Panc1 (cell line): ENCODE results near the gene ZBTB22.

ENCODE experiments used
- CTCF ChIP-seq: fragments of 450-650 bp; IDR thresholded peaks from 2 replicates; pipeline ENCODE4 v1.5.1; 2017; ENCODE audit warnings: mild to moderate bottlenecking
- POLR2AphosphoS5 ChIP-seq: IDR thresholded peaks from 2 replicates; pipeline ENCODE4 v1.6.1; 2012; ENCODE audit warnings: mild to moderate bottlenecking, low read depth, low read length, moderate library complexity
- SIN3A ChIP-seq: IDR thresholded peaks from 2 replicates; pipeline ENCODE4 v1.6.1; 2012; ENCODE audit warnings: low read depth, mild to moderate bottlenecking, low read length, moderate library complexity, borderline replicate concordance; ENCODE audit not compliant: insufficient read depth
- TCF7L2 ChIP-seq: IDR thresholded peaks from 2 replicates; pipeline ENCODE4 v1.6.1; 2011; ENCODE audit warnings: mild to moderate bottlenecking, low read depth, low read length, inconsistent platforms

- TF ChIP-seq CTCF = no peak
- 0 out of 2 replicates have a peak, but pooled peaks have one; percentile 11 for TF ChIP-seq POLR2AphosphoS5
- TF ChIP-seq SIN3A = no peak
- TF ChIP-seq TCF7L2 = no peak
Observed at GRCh38 chr6:33296797-33297405, 20.6 kb downstream of the ZBTB22 start.
